GM18499 (cell line): ENCODE measurements around the gene BIVM.

ENCODE experiments used
- ATAC-seq: cut with Tn5 transposase; IDR thresholded peaks from one replicate; pipeline ENCODE4 v1.9.1; 2021; ENCODE audit warnings: moderate number of reproducible peaks; ENCODE audit not compliant: insufficient read depth, unreplicated experiment

BIVM gene

DNA sequence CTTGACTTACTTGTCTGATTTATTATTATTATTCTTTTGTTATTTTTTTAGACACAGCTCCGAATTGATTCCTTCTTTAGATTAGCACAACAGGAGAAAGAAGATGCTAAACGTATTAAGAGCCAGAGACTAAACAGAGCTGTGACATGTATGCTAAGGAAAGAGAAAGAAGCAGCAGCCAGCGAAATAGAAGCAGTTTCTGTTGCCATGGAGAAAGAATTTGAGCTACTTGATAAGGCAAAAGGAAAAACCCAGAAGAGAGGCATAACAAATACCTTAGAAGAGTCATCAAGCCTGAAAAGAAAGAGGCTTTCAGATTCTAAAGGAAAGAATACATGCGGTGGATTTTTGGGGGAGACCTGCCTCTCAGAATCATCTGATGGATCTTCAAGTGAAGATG is 76.3 kb downstream of the BIVM start:
- no peak for ATAC-seq

DNA sequence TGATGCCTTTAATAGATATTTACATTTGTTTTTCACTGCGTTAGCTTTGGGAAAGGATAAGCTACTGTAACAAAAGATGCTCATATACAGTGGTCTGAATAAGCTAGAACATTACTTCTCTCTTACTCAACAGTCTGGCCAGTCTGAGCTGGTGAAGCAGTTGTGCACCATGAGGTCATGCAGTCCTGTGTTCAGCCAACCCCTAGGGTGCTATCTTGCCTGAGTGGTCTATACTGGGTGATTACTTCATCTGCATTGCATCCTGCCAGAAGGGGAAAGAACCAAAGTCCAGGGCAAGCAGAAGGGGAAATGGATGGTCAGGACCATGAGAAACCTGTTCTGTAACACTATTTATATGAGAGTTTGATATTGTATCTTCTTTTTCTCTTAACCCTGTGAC is 78.4 kb downstream of the BIVM start:
- ATAC-seq, result no peak

DNA sequence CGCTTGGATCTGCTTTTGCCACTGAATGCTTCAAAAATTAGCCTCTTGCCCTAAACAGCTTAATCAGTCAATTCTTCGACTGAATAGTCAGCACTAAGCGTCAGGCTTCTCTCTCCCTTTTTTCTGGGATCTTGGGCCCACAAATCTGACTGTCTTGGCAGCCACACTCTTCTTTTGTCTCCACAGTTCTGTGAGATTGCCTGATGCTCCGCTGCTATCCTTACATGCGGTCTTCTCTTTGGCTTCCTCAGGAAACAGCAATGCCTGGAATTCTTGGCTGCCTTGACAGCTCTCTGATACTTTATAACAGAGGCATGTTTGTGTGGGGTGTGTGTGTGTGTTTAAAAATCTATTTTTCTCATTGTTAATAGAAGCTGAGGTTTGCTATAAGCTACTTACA is 79.6 kb downstream of the BIVM start:
- ATAC-seq, result no peak

DNA sequence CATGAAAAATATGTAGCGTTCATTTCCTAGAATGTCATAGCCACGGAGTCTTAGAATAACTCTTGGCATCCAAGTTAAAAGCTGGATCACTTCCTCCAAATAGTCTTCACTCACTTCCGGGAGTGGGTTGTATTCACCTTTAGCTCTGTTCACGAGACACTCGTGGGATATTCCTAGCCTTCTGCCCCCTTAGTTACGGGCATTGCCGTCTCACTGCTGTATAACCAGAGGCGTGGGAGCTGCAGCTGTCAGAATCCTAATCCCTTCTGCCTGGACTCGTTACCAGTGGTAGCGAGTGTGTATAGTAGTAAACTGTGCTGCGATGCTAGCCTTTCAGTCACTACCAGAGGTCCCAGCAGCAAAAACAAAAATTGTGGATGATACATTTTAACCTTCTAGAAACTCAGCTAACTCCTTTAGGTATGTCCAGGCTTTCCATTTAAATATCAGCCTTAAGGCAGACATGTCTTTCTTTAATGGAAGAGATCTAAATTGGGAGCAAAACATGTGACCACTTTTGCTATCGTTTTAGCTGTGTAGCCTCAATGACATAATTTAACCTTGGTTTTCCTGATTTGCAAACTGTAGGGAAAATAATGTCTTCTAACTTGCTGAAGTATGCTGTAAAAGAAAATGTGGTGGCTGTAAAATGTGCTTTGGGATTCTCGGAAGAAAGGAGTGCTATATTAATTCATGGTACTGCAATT is 81.0 kb downstream of the BIVM start:
- ATAC-seq, result no peak

DNA sequence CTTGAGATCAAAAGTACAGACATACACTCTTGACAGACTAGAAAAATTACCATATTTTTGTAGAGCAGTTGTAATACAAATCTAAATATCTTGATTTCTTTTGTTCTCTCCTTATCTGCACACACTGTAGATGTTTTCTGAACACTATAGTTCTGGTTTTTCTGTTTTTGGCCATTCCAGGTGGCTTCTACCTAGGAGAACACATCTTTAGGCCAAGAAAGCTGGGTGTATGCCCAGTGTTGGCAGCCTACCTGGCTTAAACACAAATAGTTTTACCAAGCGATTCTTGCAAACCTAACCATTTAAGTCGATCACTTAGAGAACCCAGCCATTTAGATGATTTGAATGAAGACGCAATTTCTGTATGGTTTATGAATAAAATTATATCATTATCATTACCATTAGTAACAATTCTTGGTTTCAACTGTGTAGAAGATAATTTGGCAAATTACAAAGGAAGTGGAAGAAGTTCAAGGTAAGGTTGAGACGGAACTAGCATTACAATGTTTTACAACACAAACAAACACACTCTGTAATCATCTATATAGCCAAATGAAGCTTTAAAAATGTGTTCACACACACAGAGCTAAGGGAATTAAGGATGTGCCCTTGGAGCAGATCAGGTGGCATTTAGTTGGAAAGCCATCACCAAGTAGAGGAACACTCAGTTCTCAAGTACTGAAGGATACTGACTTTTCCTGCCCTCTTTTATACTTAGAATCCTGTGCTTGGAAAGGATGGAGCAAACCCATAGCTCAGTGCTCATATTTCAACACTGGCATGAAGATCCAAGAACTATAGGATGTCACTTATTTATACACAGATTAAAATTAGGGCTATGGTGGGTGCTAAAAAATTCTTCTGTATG is 83.1 kb downstream of the BIVM start:
- no peak for ATAC-seq
